Activated CD4-positive, alpha-beta T cell treated with anti-CD3 and anti-CD28 coated beads for 36 hours (primary cell): Measurements from ENCODE around the gene ARL2BP. TPM values are rescaled to one million over a fixed set of nuclear protein-coding genes. Genes with fewer than 3 reads are reported as not detected.
"Not testable (repeated sequence)": the region's sequence is repeated elsewhere in the genome, so short reads cannot be mapped to it uniquely, and the experiment has no call there.

Experiments used
- ATAC-seq: fragments of 200-7000 bp; cut with Tn5 transposase; one replicate; pipeline ENCODE4 v1.10.0; 2021; ENCODE audit warnings: mild to moderate bottlenecking, moderate library complexity
- CTCF ChIA-PET: fragments of 350-600 bp; sonication (Branson Sonifier 250); formaldehyde crosslinking; loops from one replicate; lab custom pipeline; 2021; ENCODE audit warnings: antibody characterized with exemption; lab: Charles Lee
- POLR2A ChIA-PET: fragments of 350-600 bp; sonication (Branson Sonifier 250); formaldehyde crosslinking; loops from one replicate; lab custom pipeline; 2021; ENCODE audit warnings: antibody characterized with exemption, inconsistent platforms; lab: Charles Lee
- DNase-seq: peaks from one replicate; pipeline ENCODE4 v3.0.0-alpha.2; 2020
- H3K27ac Mint-ChIP-seq: one replicate; pipeline ENCODE4 v1.8.0; 2021; ENCODE audit warnings: mixed read lengths
- H3K27me3 Mint-ChIP-seq: one replicate; pipeline ENCODE4 v1.8.0; 2021; ENCODE audit warnings: mixed read lengths
- H3K36me3 Mint-ChIP-seq: one replicate; pipeline ENCODE4 v1.8.0; 2021; ENCODE audit warnings: low read depth, mixed read lengths
- H3K4me1 Mint-ChIP-seq: one replicate; pipeline ENCODE4 v1.8.0; 2021; ENCODE audit warnings: mixed read lengths
- H3K4me3 Mint-ChIP-seq: one replicate; pipeline ENCODE4 v1.8.0; 2021; ENCODE audit warnings: mild to moderate bottlenecking, moderate library complexity, mixed read lengths
- H3K9me3 Mint-ChIP-seq: one replicate; pipeline ENCODE4 v1.8.0; 2021; ENCODE audit warnings: low read depth, mixed read lengths
- intact Hi-C, 2 experiments: fragments of 100-400 bp; cut with DNase I in 1 of 2; cut with micrococcal nuclease in 1 of 2; formaldehyde crosslinking; loops; one replicate each; pipeline versions ENCODE4 v1.14.2 to v1.15.1; 2022 to 2024; cut with DNase I, micrococcal nuclease
- total RNA-seq, 2 experiments: library from RNA; stranded (reverse); gene quantifications; one replicate each; pipeline ENCODE4 v1.2.3, GENCODE V29; 2021

ARL2BP gene
- total RNA-seq, 2 experiments from 2014 or later, result 9.9 to 11.1 TPM

GRCh38 chr16:57275946-57276345 is 30.9 kb downstream of the ARL2BP start:
- ATAC-seq, H3K27ac Mint-ChIP-seq, POLR2A ChIA-PET, H3K36me3 Mint-ChIP-seq, DNase-seq, intact Hi-C loops, H3K4me3 Mint-ChIP-seq, H3K27me3 Mint-ChIP-seq, H3K9me3 Mint-ChIP-seq: not testable (repeated sequence)
- peaks cover 39% of the 10 kb centered on the region for H3K4me1 Mint-ChIP-seq
- CTCF ChIA-PET, result interaction anchor here (0.5 to 1.2 kb wide), 3 partner anchors 24 to 489 kb away, joined by 3 to 5 read pairs (median 3); no protein-coding TSS in a partner anchor

GRCh38 chr16:57276596-57276995 is 31.5 kb downstream of the ARL2BP start:
- CTCF ChIA-PET, result interaction anchor here (0.6 kb wide), 1 partner anchor 214 kb away, joined by 3 read pairs; no protein-coding TSS in a partner anchor
- peaks cover 39% of the 10 kb centered on the region for H3K4me1 Mint-ChIP-seq
- POLR2A ChIA-PET, result no interaction called here
- H3K27me3 Mint-ChIP-seq, result no peaks in the 10 kb centered on the region
- H3K36me3 Mint-ChIP-seq, result no peaks in the 10 kb centered on the region
- ATAC-seq (no peak), DNase-seq (no peak)
- intact Hi-C loops, result no loop called here
- no peak overlapping the region for H3K4me3 Mint-ChIP-seq
- no peaks in the 10 kb centered on the region for H3K9me3 Mint-ChIP-seq
- H3K27ac Mint-ChIP-seq, result no peak overlapping the region

GRCh38 chr16:57277586-57277985 is 32.5 kb downstream of the ARL2BP start:
- CTCF ChIA-PET, result interaction anchor here (0.6 kb wide), 1 partner anchor 17 kb away, joined by 3 read pairs; no protein-coding TSS in a partner anchor
- intact Hi-C loops, result no loop called here
- DNase-seq (peak; percentile 83), ATAC-seq (peak; percentile 97)
- peaks cover 39% of the 10 kb centered on the region for H3K4me1 Mint-ChIP-seq
- no peak overlapping the region for H3K27ac Mint-ChIP-seq
- H3K9me3 Mint-ChIP-seq, result no peaks in the 10 kb centered on the region
- H3K27me3 Mint-ChIP-seq, result no peaks in the 10 kb centered on the region
- no peak overlapping the region for H3K4me3 Mint-ChIP-seq
- no peaks in the 10 kb centered on the region for H3K36me3 Mint-ChIP-seq
- POLR2A ChIA-PET, result interaction anchor here (0.7 to 1.0 kb wide), 3 partner anchors 18 to 141 kb away, joined by 3 to 6 read pairs (median 3); no protein-coding TSS in a partner anchor

- ChIA-PET POLR2A (no interaction called here), CTCF (interaction anchor here (0.7 to 0.9 kb wide), 2 partner anchors 9 to 22 kb away, joined by 3 read pairs; no protein-coding TSS in a partner anchor)
- no peak for ATAC-seq
These were observed 33.4 kb downstream of the ARL2BP start for GRCh38 chr16:57278494-57278893.

GRCh38 chr16:57279780-57280638 is 35.0 kb downstream of the ARL2BP start:
- no peak for ATAC-seq
- intact Hi-C loops, result loop anchor here (10.0 kb wide), 2 partner anchors 95 to 195 kb away; partner anchors contain the start of genes PSME3IP1 (in 1 of the 2) and RSPRY1 (in 1 of the 2)
- no peak for DNase-seq
- peaks cover 50% of the 10 kb centered on the region for H3K4me1 Mint-ChIP-seq
- CTCF ChIA-PET, result interaction anchor here (0.5 to 1.4 kb wide), 5 partner anchors 10 to 137 kb away, joined by 3 to 5 read pairs (median 3); no protein-coding TSS in a partner anchor
- H3K9me3 Mint-ChIP-seq, result no peaks in the 10 kb centered on the region
- no peaks in the 10 kb centered on the region for H3K36me3 Mint-ChIP-seq
- H3K4me3 Mint-ChIP-seq, result no peak overlapping the region
- no peak overlapping the region for H3K27ac Mint-ChIP-seq
- H3K27me3 Mint-ChIP-seq, result no peaks in the 10 kb centered on the region
- POLR2A ChIA-PET, result no interaction called here

More at GRCh38 chr16:57278494-57278893, 33.4 kb downstream of the ARL2BP start:
- no peaks in the 10 kb centered on the region for H3K9me3 Mint-ChIP-seq
- intact Hi-C loops, result no loop called here
- H3K27ac Mint-ChIP-seq, result no peak overlapping the region
- no peak for DNase-seq
- no peaks in the 10 kb centered on the region for H3K36me3 Mint-ChIP-seq
- H3K27me3 Mint-ChIP-seq, result no peaks in the 10 kb centered on the region
- H3K4me3 Mint-ChIP-seq, result no peak overlapping the region
- H3K4me1 Mint-ChIP-seq, result peaks cover 42% of the 10 kb centered on the region

DNA sequence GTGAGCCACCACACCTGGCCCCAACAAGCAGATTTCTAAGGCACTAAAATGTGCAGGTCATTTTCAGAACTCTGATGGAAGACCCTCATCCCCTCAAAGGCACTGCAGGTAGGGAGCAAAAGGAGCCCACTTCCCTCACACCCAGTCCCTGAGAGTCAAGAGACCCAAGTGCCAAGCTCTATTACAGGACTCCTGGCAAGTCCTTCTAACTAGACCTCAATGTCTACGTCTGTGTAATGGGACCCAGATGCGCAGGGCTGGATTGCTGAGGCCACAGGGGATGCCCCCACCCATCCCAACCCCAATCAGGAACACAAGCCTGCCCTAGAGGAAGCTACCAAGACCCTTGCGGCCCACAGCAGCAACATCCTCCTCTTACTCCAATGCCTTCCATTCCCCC is 36.7 kb downstream of the ARL2BP start:
- Mint-ChIP-seq H3K36me3 (no peaks in the 10 kb centered on the region), H3K4me1 (peaks cover 48% of the 10 kb centered on the region), H3K4me3 (no peak overlapping the region), H3K9me3 (no peaks in the 10 kb centered on the region), H3K27me3 (no peaks in the 10 kb centered on the region), H3K27ac (no peak overlapping the region)
- intact Hi-C loops, result loop anchor here (10.0 kb wide), 2 partner anchors 97 to 197 kb away; partner anchors contain the start of genes PSME3IP1 (in 1 of the 2) and RSPRY1 (in 1 of the 2)
- DNase-seq (no peak), ATAC-seq (no peak)
- CTCF ChIA-PET, result no interaction called here
- POLR2A ChIA-PET, result no interaction called here

- ChIA-PET POLR2A (no interaction called here), CTCF (no interaction called here)
- DNase-seq (no peak), ATAC-seq (no peak)
- intact Hi-C loops, result loop anchor here (10.0 kb wide), 2 partner anchors 98 to 198 kb away; partner anchors contain the start of genes PSME3IP1 (in 1 of the 2) and RSPRY1 (in 1 of the 2)
- Mint-ChIP-seq H3K4me1 (peaks cover 39% of the 10 kb centered on the region), H3K36me3 (no peaks in the 10 kb centered on the region), H3K27ac (no peak overlapping the region), H3K4me3 (no peak overlapping the region), H3K9me3 (no peaks in the 10 kb centered on the region), H3K27me3 (no peaks in the 10 kb centered on the region)
These were observed 37.6 kb downstream of the ARL2BP start for GRCh38 chr16:57282510-57283213.

DNA sequence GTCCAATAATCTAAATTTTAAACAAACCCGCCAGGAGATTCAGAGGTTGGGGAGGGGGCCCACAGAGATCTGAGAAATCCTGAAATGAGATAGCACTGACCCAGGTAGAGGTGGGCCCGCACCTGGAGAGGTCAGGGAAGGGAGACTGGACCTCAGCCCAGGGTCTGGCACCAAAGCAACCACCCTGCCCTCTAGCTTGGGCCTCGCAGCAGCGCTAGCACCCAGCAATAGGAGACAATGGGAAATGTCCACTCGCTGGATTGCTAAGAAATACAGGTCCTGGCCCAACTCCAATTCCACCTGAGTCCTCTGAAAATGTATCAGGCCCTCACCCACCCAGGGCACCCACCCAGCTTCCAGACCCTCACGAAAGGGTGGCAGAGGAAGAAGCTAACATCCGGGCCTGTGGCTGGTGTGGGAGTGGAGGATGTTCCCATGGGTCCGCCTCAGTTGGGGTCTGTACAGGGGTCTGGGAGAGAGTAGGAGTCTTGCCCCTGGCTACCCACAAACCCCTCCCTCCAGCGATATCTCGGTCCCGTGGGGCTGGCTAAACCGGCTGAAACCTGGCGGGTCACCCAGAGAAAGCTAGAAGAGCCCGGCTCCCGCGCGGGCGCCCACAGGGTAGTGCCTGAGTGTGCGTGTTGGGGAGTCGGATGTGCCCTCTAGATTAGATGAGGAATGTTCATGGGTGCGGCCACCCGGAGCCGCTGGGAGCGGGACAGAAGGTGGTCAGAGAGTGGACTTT is 38.3 kb downstream of the ARL2BP start:
- ATAC-seq (no peak), DNase-seq (no peak)
- ChIA-PET CTCF (no interaction called here), POLR2A (no interaction called here)
- Mint-ChIP-seq H3K27me3 (no peaks in the 10 kb centered on the region), H3K4me3 (peak overlapping the region; percentile 64), H3K4me1 (peaks cover 32% of the 10 kb centered on the region), H3K36me3 (no peaks in the 10 kb centered on the region), H3K27ac (peak overlapping the region; percentile 42), H3K9me3 (no peaks in the 10 kb centered on the region)
- intact Hi-C loops, result loop anchor here (10.0 kb wide), 2 partner anchors 99 to 199 kb away; partner anchors contain the start of genes PSME3IP1 (in 1 of the 2) and RSPRY1 (in 1 of the 2)

- H3K4me3 Mint-ChIP-seq, result peak overlapping the region; percentile 64
- intact Hi-C loops, result loop anchor here (10.0 kb wide), 2 partner anchors 99 to 199 kb away; partner anchors contain the start of genes PSME3IP1 (in 1 of the 2) and RSPRY1 (in 1 of the 2)
- CTCF ChIA-PET, result no interaction called here
- H3K4me1 Mint-ChIP-seq, result peaks cover 27% of the 10 kb centered on the region
- DNase-seq (no peak), ATAC-seq (peak; percentile 24)
- H3K9me3 Mint-ChIP-seq, result no peaks in the 10 kb centered on the region
- H3K27me3 Mint-ChIP-seq, result no peaks in the 10 kb centered on the region
- no peaks in the 10 kb centered on the region for H3K36me3 Mint-ChIP-seq
- peak overlapping the region; percentile 42 for H3K27ac Mint-ChIP-seq
- POLR2A ChIA-PET, result no interaction called here
These were observed 38.8 kb downstream of the ARL2BP start for GRCh38 chr16:57283959-57284208.

DNA sequence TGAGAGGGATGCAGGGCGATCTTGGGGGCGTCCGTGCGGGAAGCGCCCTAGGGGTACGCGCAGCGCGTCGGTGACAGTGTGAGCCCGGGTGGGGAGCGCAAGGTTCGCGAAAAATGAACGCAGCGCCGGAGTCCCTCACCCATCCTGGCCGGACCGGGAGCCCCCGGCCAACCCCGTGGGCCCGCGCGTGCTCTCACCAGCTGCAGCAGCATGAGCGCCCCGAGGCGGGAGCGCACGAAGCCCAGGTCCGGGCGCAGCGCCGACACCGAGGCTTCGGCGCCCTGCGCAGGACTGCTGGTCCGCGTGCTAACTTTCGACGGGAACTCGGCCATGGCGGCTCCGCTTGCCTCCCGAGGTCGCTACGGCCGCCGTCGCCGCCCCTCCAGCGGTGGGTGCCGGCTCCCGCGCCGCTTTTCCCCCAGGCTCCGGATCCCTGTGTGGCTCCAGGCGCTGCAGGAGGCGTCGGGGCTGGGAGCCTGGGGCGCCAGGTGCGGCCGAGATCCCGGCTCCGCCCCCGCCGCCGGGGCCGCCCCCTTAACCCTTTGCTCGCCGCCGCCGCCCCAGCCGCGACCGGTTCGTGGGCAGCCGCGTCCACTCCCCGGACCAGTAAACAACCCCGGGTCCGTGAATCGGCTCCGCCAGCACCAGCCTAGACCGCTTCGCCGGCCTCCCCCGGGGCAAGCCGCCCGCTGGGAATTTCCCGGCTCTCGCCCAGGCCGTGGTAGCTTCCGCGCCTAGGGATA is 39.3 kb downstream of the ARL2BP start, which contains the start of gene PLLP:
TSS of gene PLLP (minus strand) at position 464 of the 743 bp plus-strand sequence. CDS start at position 332, 132 bp downstream.
- peak within 1 kb of the TSS; percentile 73 for H3K4me3 Mint-ChIP-seq
- DNase-seq, result peak; percentile 53
- H3K27me3 Mint-ChIP-seq, result no peaks in the 10 kb centered on the region
- H3K36me3 Mint-ChIP-seq, result no peaks in the 10 kb centered on the region
- intact Hi-C loops, result loop anchor here (10.0 kb wide), 2 partner anchors 100 to 200 kb away; partner anchors contain the start of genes PSME3IP1 (in 1 of the 2) and RSPRY1 (in 1 of the 2)
- peaks cover 26% of the 10 kb centered on the region for H3K4me1 Mint-ChIP-seq
- ChIA-PET POLR2A (no interaction called here), CTCF (no interaction called here)
- peak within 1 kb of the TSS; percentile 42 for H3K27ac Mint-ChIP-seq
- H3K9me3 Mint-ChIP-seq, result no peaks in the 10 kb centered on the region
- peak; percentile 56 for ATAC-seq
